Fibroblast of lung (primary cell): ENCODE measurements around the gene RBMS1. TPM values are rescaled to one million over a fixed set of nuclear protein-coding genes. Genes with fewer than 3 reads are reported as not detected.

Experiments used
- DNase-seq, 2 donors: peaks; one replicate each; pipeline versions ENCODE4 v3.0.0 to v3.0.0-alpha.2; 2010; ENCODE audit warnings: low read depth in 2 of 2
- H2AFZ ChIP-seq: 2 replicates; pipeline ENCODE4 v1.5.1; 2012; ENCODE audit warnings: low read length, control low read depth, inconsistent platforms
- H3K27ac ChIP-seq: 2 replicates; pipeline ENCODE4 v1.5.1; 2011; ENCODE audit warnings: low read length, control low read depth; ENCODE audit not compliant: insufficient read depth
- H3K27me3 ChIP-seq: 2 replicates; pipeline ENCODE4 v1.5.1; 2011; ENCODE audit warnings: mild to moderate bottlenecking, low read length; ENCODE audit not compliant: control insufficient read depth, insufficient read depth
- H3K36me3 ChIP-seq: 2 replicates; pipeline ENCODE4 v1.5.1; 2011; ENCODE audit warnings: low read length; ENCODE audit not compliant: control insufficient read depth, insufficient read depth
- H3K4me1 ChIP-seq: 2 replicates; pipeline ENCODE4 v1.5.1; 2011; ENCODE audit warnings: low read length; ENCODE audit not compliant: control insufficient read depth, insufficient read depth; ENCODE audit errors: extremely low read depth
- H3K4me2 ChIP-seq: 2 replicates; pipeline ENCODE4 v1.5.1; 2011; ENCODE audit warnings: low read length, control low read depth; ENCODE audit not compliant: insufficient read depth; ENCODE audit errors: extremely low read depth
- H3K4me3 ChIP-seq, 4 experiments: fragments of 200-600 bp in 1 of 4; sonication (generic) in 1 of 4; replicated peaks in 1 of 4; 2 replicates each; pipeline ENCODE4 v1.5.1; 2011 to 2016; ENCODE audit warnings: low read length in 4 of 4, low read depth in 3 of 4, mild to moderate bottlenecking in 3 of 4, control low read depth in 2 of 4, inconsistent platforms in 1 of 4, mixed read lengths in 1 of 4; ENCODE audit not compliant: insufficient read depth in 1 of 4; ENCODE audit errors: control extremely low read depth in 1 of 4
- H3K79me2 ChIP-seq: 2 replicates; pipeline ENCODE4 v1.5.1; 2012; ENCODE audit warnings: mild to moderate bottlenecking, low read length, inconsistent platforms; ENCODE audit not compliant: control insufficient read depth, insufficient read depth
- H3K9ac ChIP-seq: 2 replicates; pipeline ENCODE4 v1.5.1; 2011; ENCODE audit warnings: mild to moderate bottlenecking, low read length, control low read depth; ENCODE audit not compliant: insufficient read depth
- H3K9me3 ChIP-seq: 2 replicates; pipeline ENCODE4 v1.5.1; 2012; ENCODE audit warnings: low read depth, low read length; ENCODE audit not compliant: control insufficient read depth, insufficient read depth
- H4K20me1 ChIP-seq: 2 replicates; pipeline ENCODE4 v1.5.1; 2011; ENCODE audit warnings: low read length; ENCODE audit not compliant: control insufficient read depth, insufficient read depth; ENCODE audit errors: extremely low read depth
- CTCF ChIP-seq, 2 donors: IDR thresholded peaks in 1 of 2; conservative IDR thresholded peaks in 1 of 2; 1 replicate in 1 of 2; 2 replicates in 1 of 2; pipeline ENCODE4 v1.5.1; 2011 to 2012; ENCODE audit warnings: low read length in 2 of 2, control low read depth in 1 of 2, inconsistent platforms in 1 of 2, low read depth in 1 of 2, mild to moderate bottlenecking in 1 of 2
- EZH2 ChIP-seq: IDR thresholded peaks from 2 replicates; pipeline ENCODE4 v1.5.1; 2012; ENCODE audit warnings: low read length, control low read depth, mild to moderate bottlenecking; ENCODE audit errors: missing control alignments
- polyA plus RNA-seq, 2 donors: library from polyadenylated mRNA; depleted of rRNA in 1 of 2; stranded (reverse) in 1 of 2; unstranded in 1 of 2; fragments of >200 nt; gene quantifications; 2 replicates each; pipeline ENCODE4 v1.2.1, GENCODE V29; 2011 to 2012; ENCODE audit warnings: missing spikeins in 1 of 2
- total RNA-seq: library from RNA; depleted of rRNA; stranded (reverse); fragments of >200 nt; gene quantifications from 2 replicates; pipeline ENCODE4 v1.2.1, GENCODE V29; 2014

RBMS1 gene
- total and polyA plus RNA-seq, 2 donors (not counting 1 experiment from before 2014, with no cell fraction given): 77.3 to 146 TPM

GRCh38 chr2:160317181-160318099 is 176.2 kb downstream of the RBMS1 start:
- Histone ChIP-seq H3K9ac (no peak overlapping the region), H3K4me3 (no peak overlapping the region), H3K27me3 (no peaks in the 10 kb centered on the region), H2AFZ (no peak overlapping the region), H3K79me2 (peaks cover 69% of the 10 kb centered on the region), H3K4me1 (peaks cover 15% of the 10 kb centered on the region), H4K20me1 (no peaks in the 10 kb centered on the region), H3K4me2 (no peak overlapping the region), H3K27ac (no peak overlapping the region), H3K36me3 (peaks cover 5% of the 10 kb centered on the region), H3K9me3 (no peaks in the 10 kb centered on the region)
- DNase-seq: peak; percentile 72 to 76
- TF ChIP-seq EZH2 (no peak), CTCF (conservative IDR thresholded peaks at IDR 0.05 in 1 of 2, IDR thresholded peaks at IDR 0.05 in 1 of 2; ENCODE audit: low read depth in 1 of 2, low read length in 2 of 2) (no peak)

- peak in 1 of 2 donors; percentile 60 for DNase-seq
- H3K9me3 ChIP-seq: no peaks in the 10 kb centered on the region
- H3K79me2 ChIP-seq: peaks cover 59% of the 10 kb centered on the region
- H3K4me3 ChIP-seq: no peak overlapping the region
- H3K36me3 ChIP-seq: peaks cover 12% of the 10 kb centered on the region
- H4K20me1 ChIP-seq: no peaks in the 10 kb centered on the region
- H3K4me1 ChIP-seq: peaks cover 18% of the 10 kb centered on the region
- TF ChIP-seq EZH2: no peak
- H2AFZ ChIP-seq: no peak overlapping the region
- no peak overlapping the region for H3K9ac ChIP-seq
- H3K4me2 ChIP-seq: no peak overlapping the region
- H3K27ac ChIP-seq: no peak overlapping the region
- H3K27me3 ChIP-seq: no peaks in the 10 kb centered on the region
Observed at GRCh38 chr2:160315337-160315736, 178.3 kb downstream of the RBMS1 start.

GRCh38 chr2:160310118-160310828 is 183.3 kb downstream of the RBMS1 start:
- DNase-seq: no peak
- no peak overlapping the region for H3K4me3 ChIP-seq
- no peak for TF ChIP-seq CTCF (conservative IDR thresholded peaks at IDR 0.05 in 1 of 2, IDR thresholded peaks at IDR 0.05 in 1 of 2; ENCODE audit: low read depth in 1 of 2, low read length in 2 of 2)
- no peak for TF ChIP-seq EZH2
- peaks cover 34% of the 10 kb centered on the region for H3K4me1 ChIP-seq
- H3K4me2 ChIP-seq: peak overlapping the region; percentile 16
- H3K79me2 ChIP-seq: peaks cover 41% of the 10 kb centered on the region
- H3K36me3 ChIP-seq: peaks cover 12% of the 10 kb centered on the region
- no peaks in the 10 kb centered on the region for H3K27me3 ChIP-seq
- H4K20me1 ChIP-seq: no peaks in the 10 kb centered on the region
- peak overlapping the region; percentile 16 for H3K27ac ChIP-seq
- no peaks in the 10 kb centered on the region for H3K9me3 ChIP-seq
- H3K9ac ChIP-seq: no peak overlapping the region
- H2AFZ ChIP-seq: no peak overlapping the region
